K562 (cell line): ENCODE measurements around the gene HMGCL. TPM values are rescaled to one million over a fixed set of nuclear protein-coding genes. Genes with fewer than 3 reads are reported as not detected.
A peak's percentile ranks its signal among the peaks of the same experiment; 100 is the strongest.

ENCODE experiments used
- ATAC-seq: fragments of 200-7000 bp; cut with Tn5 transposase; 3 replicates; pipeline ENCODE4 v1.9.1; 2020; ENCODE audit warnings: moderate library complexity
- BruUV-seq: library from RNA; stranded (reverse); fragments of 400-500 nt; replicated peaks from 2 replicates; lab custom pipeline; 2021; lab: Mats Ljungman, UMichigan
- CTCF ChIA-PET: fragments of 300-600 bp; formaldehyde crosslinking; extraction: SDS; loops from one replicate; lab custom pipeline; 2021; ENCODE audit warnings: low intra/inter-chr PET ratio; lab: Yijun Ruan, JAX
- POLR2A ChIA-PET: fragments of 300-600, 350-650 bp; sonication (Branson Sonifier 250); formaldehyde crosslinking; extraction: SDS; loops from one replicate; lab custom pipeline; 2021; ENCODE audit warnings: antibody characterized with exemption, inconsistent platforms; lab: Yijun Ruan, JAX
- DNase-seq, 4 experiments: peaks; one replicate each; pipeline versions ENCODE4 v3.0.0 to v3.0.0-alpha.2; 2011 to 2018; ENCODE audit warnings: low spot score in 3 of 4, mixed read lengths in 3 of 4; ENCODE audit errors: extremely low read depth in 1 of 4
- FAIRE-seq: peaks from 2 replicates; lab custom pipeline; 2011; peaks lifted over from hg19 to GRCh38; lab: Jason Lieb, UNC
- H2AFZ ChIP-seq: 2 replicates; pipeline ENCODE4 v1.6.0; 2011; ENCODE audit warnings: low read depth, low read length, control low read depth, inconsistent platforms
- H3K27ac ChIP-seq: fragments of 200-600 bp; 3 replicates; pipeline ENCODE4 v1.8.0; 2011; ENCODE audit warnings: low read depth, mild to moderate bottlenecking, control low read depth, inconsistent platforms, low read length, moderate library complexity, mixed read lengths; ENCODE audit errors: extremely low read depth
- H3K27me3 ChIP-seq, 2 experiments: fragments of 300-600 bp in 1 of 2; 2 replicates in 1 of 2; 3 replicates in 1 of 2; pipeline versions ENCODE4 v1.6.0 to v1.8.0; 2011; ENCODE audit warnings: inconsistent platforms in 2 of 2, low read length in 2 of 2, mild to moderate bottlenecking in 1 of 2, mixed read lengths in 1 of 2, moderate library complexity in 1 of 2; ENCODE audit not compliant: control insufficient read depth in 2 of 2, insufficient read depth in 2 of 2
- H3K36me3 ChIP-seq: fragments of 300-600 bp; 3 replicates; pipeline ENCODE4 v1.8.0; 2011; ENCODE audit warnings: mild to moderate bottlenecking, low read length, inconsistent platforms; ENCODE audit not compliant: control insufficient read depth, insufficient read depth
- H3K4me1 ChIP-seq, 2 experiments: fragments of 200-600 bp in 1 of 2; replicated peaks in 1 of 2; 2 replicates in 1 of 2; 3 replicates in 1 of 2; pipeline versions ENCODE4 v1.5.1 to v1.8.0; 2011; ENCODE audit warnings: inconsistent platforms in 2 of 2, low read length in 2 of 2, mild to moderate bottlenecking in 1 of 2, mixed read lengths in 1 of 2, moderate library complexity in 1 of 2; ENCODE audit not compliant: control insufficient read depth in 2 of 2, insufficient read depth in 2 of 2
- H3K4me2 ChIP-seq: 2 replicates; pipeline ENCODE4 v1.6.1; 2011; ENCODE audit warnings: low read length, control low read depth, inconsistent platforms, mixed read lengths; ENCODE audit not compliant: insufficient read depth
- H3K4me3 ChIP-seq: fragments of 200-600 bp; sonication (generic), shearing (Covaris generic); 2 replicates; pipeline ENCODE4 v1.5.1; 2016; ENCODE audit warnings: control low read depth, inconsistent platforms
- H3K79me2 ChIP-seq: fragments of 200-600 bp; 3 replicates; pipeline ENCODE4 v1.8.0; 2011; ENCODE audit warnings: low read length, inconsistent platforms; ENCODE audit not compliant: control insufficient read depth, insufficient read depth
- H3K9ac ChIP-seq, 2 experiments: 2 replicates each; pipeline versions ENCODE4 v1.6.0 to v1.6.1; 2011; ENCODE audit warnings: low read depth in 2 of 2, low read length in 2 of 2, control low read depth in 1 of 2, inconsistent platforms in 1 of 2, mild to moderate bottlenecking in 1 of 2, mixed read lengths in 1 of 2; ENCODE audit not compliant: insufficient read depth in 1 of 2
- H3K9me1 ChIP-seq: one replicate; pipeline ENCODE4 v1.6.0; 2011; ENCODE audit warnings: inconsistent platforms, mild to moderate bottlenecking, low read length, moderate library complexity; ENCODE audit not compliant: control insufficient read depth, insufficient read depth
- H3K9me3 ChIP-seq: replicated peaks from 2 replicates; pipeline ENCODE4 v1.5.1; 2011; ENCODE audit warnings: low read depth, low read length, inconsistent platforms; ENCODE audit not compliant: control insufficient read depth, insufficient read depth
- H4K20me1 ChIP-seq: replicated peaks from 2 replicates; pipeline ENCODE4 v1.6.1; 2011; ENCODE audit warnings: low read length, inconsistent platforms, mixed read lengths; ENCODE audit not compliant: control insufficient read depth, insufficient read depth
- ATF1 ChIP-seq, 2 experiments: fragments of 450-650 bp in 1 of 2; IDR thresholded peaks; 2 replicates each; pipeline ENCODE4 v1.6.1; 2016; ENCODE audit warnings: missing compliant biosample characterization in 1 of 2, missing genetic modification characterization in 1 of 2
- BDP1 ChIP-seq: IDR thresholded peaks from 3 replicates; pipeline ENCODE4 v1.6.1; 2011; ENCODE audit not compliant: insufficient read length, insufficient read depth
- ETV5 ChIP-seq: sonication (generic); formaldehyde crosslinking; IDR thresholded peaks from 2 replicates; pipeline ENCODE4 v1.4.0; 2020; ENCODE audit warnings: low read depth, mild to moderate bottlenecking, missing genetic modification reagents
- EZH2 ChIP-seq: IDR thresholded peaks from 2 replicates; pipeline ENCODE4 v1.6.1; 2012; ENCODE audit warnings: low read depth, mild to moderate bottlenecking, inconsistent platforms, low read length, borderline replicate concordance
- FUS ChIP-seq: fragments of 200-400 bp; formaldehyde crosslinking; optimal IDR thresholded peaks from 2 replicates; pipeline ENCODE3; 2017; ENCODE audit warnings: low read depth, low read length
- GATAD2A ChIP-seq: fragments of 450-650 bp; IDR thresholded peaks from 2 replicates; pipeline ENCODE4 v1.6.1; 2017
- HDGF ChIP-seq: fragments of 450-650 bp; IDR thresholded peaks from 2 replicates; pipeline ENCODE4 v1.6.1; 2016
- HMBOX1 ChIP-seq: sonication (generic); IDR thresholded peaks from 2 replicates; pipeline ENCODE4 v1.6.1; 2016
- HMG20A ChIP-seq: fragments of 450-650 bp; formaldehyde crosslinking; conservative IDR thresholded peaks from 2 replicates; pipeline ENCODE4 v1.4.0; 2020; ENCODE audit warnings: mild to moderate bottlenecking, mixed read lengths
- NONO ChIP-seq, 2 experiments: fragments of 200-400 bp in 1 of 2; fragments of 450-650 bp in 1 of 2; formaldehyde crosslinking in 1 of 2; IDR thresholded peaks; 2 replicates each; pipeline ENCODE4 v1.6.1; 2017; ENCODE audit warnings: low read depth in 2 of 2, mild to moderate bottlenecking in 2 of 2, moderate library complexity in 2 of 2, low read length in 1 of 2
- NUFIP1 ChIP-seq: fragments of 450-650 bp; IDR thresholded peaks from 2 replicates; pipeline ENCODE4 v1.6.1; 2018; ENCODE audit not compliant: partially characterized antibody
- RBFOX2 ChIP-seq: fragments of 200-400 bp; formaldehyde crosslinking; IDR thresholded peaks from 2 replicates; pipeline ENCODE4 v1.6.1; 2017; ENCODE audit warnings: low read depth, mild to moderate bottlenecking, low read length, moderate library complexity
- TFAP4 ChIP-seq: sonication (generic); formaldehyde crosslinking; IDR thresholded peaks from 2 replicates; pipeline ENCODE4 v1.8.0; 2022; ENCODE audit warnings: missing genetic modification reagents, mild to moderate bottlenecking, moderate library complexity, borderline replicate concordance
- ZBTB8A ChIP-seq: fragments of 450-650 bp; IDR thresholded peaks from 2 replicates; pipeline ENCODE4 v1.6.1; 2018; ENCODE audit warnings: mild to moderate bottlenecking, moderate library complexity; ENCODE audit not compliant: partially characterized antibody
- ZNF77 ChIP-seq: fragments of 250-450 bp; sonication (Bioruptor Pico); IDR thresholded peaks from 2 replicates; pipeline ENCODE4 v1.5.0; 2020
- WGBS: fragments of 100-300 bp; shearing (Covaris generic); methylation state at CpG from one replicate; pipeline ENCODE4 v1.1.6; 2016; ENCODE audit warnings: low coverage, mixed read lengths; ENCODE audit not compliant: insufficient coverage; ENCODE audit errors: missing lambda C conversion rate; 5-methylcytosine and 5-hydroxymethylcytosine counted together
- in situ Hi-C: fragments of 300-500 bp; cut with MboI; formaldehyde crosslinking; loops from 4 replicates; pipeline ENCODE4 v1.15.0; 2018; ENCODE audit warnings: inconsistent platforms, mixed read lengths
- intact Hi-C: fragments of 100-400 bp; cut with micrococcal nuclease; formaldehyde crosslinking; loops from 2 replicates; pipeline ENCODE4 v1.14.2; 2022
- polyA plus RNA-seq, 8 experiments: library from polyadenylated mRNA; depleted of rRNA in 4 of 8; stranded (reverse) in 5 of 8; unstranded in 3 of 8; fragments of >200 nt; fragmentation: Nextera tagmentation in 2 of 8; fragmentation: Illumina TruSeq in 1 of 8; extraction: Ambion mirVana in 2 of 8; extraction: Trizol in 1 of 8; gene quantifications; 2 replicates each; pipeline versions ENCODE4 v1.2.1 to v1.2.3, GENCODE V29; 2011 to 2014; ENCODE audit warnings: inconsistent platforms in 1 of 8, missing spikeins in 1 of 8
- total RNA-seq, 7 experiments: library from RNA; depleted of rRNA in 6 of 7; stranded (reverse); fragments of >200 nt in 6 of 7; fragmentation: Illumina TruSeq in 2 of 7; extraction: Trizol in 2 of 7; gene quantifications; 2 replicates each; pipeline versions ENCODE4 v1.2.1 to v1.2.3, GENCODE V29; 2011 to 2021; ENCODE audit warnings: low replicate concordance in 1 of 7

The HMGCL gene
- total and polyA plus RNA-seq, 9 of the 15 experiments (the other 6 are each of a cell fraction or from before 2014, with no cell fraction given) = 18.0 to 82.2 (median 24.2) TPM

DNA sequence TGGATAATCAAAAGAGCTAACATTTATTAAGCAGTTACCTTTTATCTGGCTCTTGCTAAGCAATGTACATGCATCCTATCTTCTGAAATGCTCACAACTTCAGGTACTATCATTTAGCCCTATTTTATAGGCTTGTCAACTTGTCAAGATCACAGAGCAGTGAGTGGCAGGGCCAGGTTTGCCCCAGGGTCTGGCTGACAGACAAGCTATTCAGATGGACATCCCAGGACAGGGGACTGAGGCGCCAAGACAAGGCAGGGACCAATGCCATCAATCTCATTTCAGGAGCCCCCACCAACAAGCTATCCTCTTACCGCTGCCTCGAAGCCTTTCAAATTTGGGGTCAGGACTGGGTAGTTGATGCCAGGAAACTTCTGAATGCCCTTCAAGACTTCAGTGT lies 8.9 kb downstream of the HMGCL start:
- TF ChIP-seq ETV5 (CRISPR knock-in tag) (no peak), NUFIP1 (no peak), GATAD2A (no peak)
- in situ Hi-C loops = no loop called here
- no peak for DNase-seq

DNA sequence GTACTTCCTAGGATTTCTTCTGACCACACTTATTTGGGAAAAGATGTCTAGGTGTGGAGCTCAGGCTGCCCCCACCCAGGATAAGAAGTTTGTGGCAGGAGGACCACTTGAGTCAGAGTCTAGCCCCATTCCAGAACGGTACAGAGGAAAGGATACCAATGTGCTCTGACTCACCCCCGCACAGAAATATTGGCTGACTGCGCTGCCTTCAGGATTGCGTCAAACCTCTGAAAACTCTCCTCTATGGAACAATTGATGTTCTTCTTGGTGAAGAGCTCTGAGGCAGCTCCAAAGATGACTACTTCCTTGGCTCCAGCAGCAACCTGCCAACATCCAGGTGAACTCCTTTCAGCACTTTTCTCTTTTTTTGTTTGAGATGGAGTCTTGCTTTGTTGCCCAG lies 11.2 kb downstream of the HMGCL start:
- intact Hi-C loops = no loop called here

More for the DNA sequence above, 8.9 kb downstream of the HMGCL start:
- peaks cover 25% of the 10 kb centered on the region; the same call in 2 of the 3 replicates for H3K36me3 ChIP-seq
- H3K9me1 ChIP-seq = no peaks in the 10 kb centered on the region
- CTCF ChIA-PET = no interaction called here
- peak overlapping the region in 1 of 2 experiments; percentile 29; a peak in 1 of 4 replicates for H3K9ac ChIP-seq
- intact Hi-C loops = no loop called here
- no peak overlapping the region for H3K4me2 ChIP-seq
- H3K79me2 ChIP-seq = no peaks in the 10 kb centered on the region
- WGBS = 64% methylated on average over 3 of the region's 3 CpGs
- no peaks in the 10 kb centered on the region for H4K20me1 ChIP-seq
- H3K27me3 ChIP-seq = no peaks in the 10 kb centered on the region
- no peak overlapping the region for H2AFZ ChIP-seq
- POLR2A ChIA-PET = interaction anchor here (0.7 to 1.3 kb wide), 5 partner anchors 9 to 51 kb away, joined by 3 to 4 read pairs (median 3); partner anchors contain the start of gene HMGCL
- no peak overlapping the region for H3K4me3 ChIP-seq
- H3K4me1 ChIP-seq = no peaks in the 10 kb centered on the region; a peak in 1 of 5 replicates
- H3K27ac ChIP-seq = no peak overlapping the region
- H3K9me3 ChIP-seq = no peaks in the 10 kb centered on the region
- BruUV-seq = no TSS peak
- no peak for ATAC-seq
- FAIRE-seq = no peak

More for the DNA sequence above, 11.2 kb downstream of the HMGCL start:
- FAIRE-seq (no peak), DNase-seq (no peak), ATAC-seq (no peak)
- no peak overlapping the region for H3K4me2 ChIP-seq
- H3K79me2 ChIP-seq = no peaks in the 10 kb centered on the region
- no peak overlapping the region for H3K27ac ChIP-seq
- WGBS = 68% methylated on average over 4 of the region's 4 CpGs
- POLR2A ChIA-PET = interaction anchor here (0.7 to 2.1 kb wide), 3 partner anchors 10 to 16 kb away, joined by 3 to 10 read pairs (median 3); no protein-coding TSS in a partner anchor
- in situ Hi-C loops = no loop called here
- H3K4me1 ChIP-seq = peaks cover 0 to 6% of the 10 kb centered on the region in 2 experiments; a peak in 3 of 5 replicates
- H3K4me3 ChIP-seq = no peak overlapping the region
- no peaks in the 10 kb centered on the region for H4K20me1 ChIP-seq
- no peak for TF ChIP-seq HMG20A
- no peak for TF ChIP-seq HDGF
- no peak for TF ChIP-seq RBFOX2
- TF ChIP-seq BDP1 = no peak
- TF ChIP-seq ZBTB8A = no peak
- no peak for TF ChIP-seq FUS
- no peak for TF ChIP-seq ATF1 (CRISPR knock-in tag; IDR thresholded peaks at IDR 0.05)
- TF ChIP-seq ATF1 (tag; IDR thresholded peaks at IDR 0.05) = no peak
- TF ChIP-seq EZH2 = no peak
- TF ChIP-seq HMBOX1 = no peak
- TF ChIP-seq NONO (IDR thresholded peaks at IDR 0.05; ENCODE audit: low read depth in 2 of 2, low read length in 1 of 2) = no peak
- no peak for TF ChIP-seq ZNF77 (CRISPR knock-in tag)
- no peak for TF ChIP-seq TFAP4 (CRISPR knock-in tag)
- peaks cover 25% of the 10 kb centered on the region; the same call in 2 of the 3 replicates for H3K36me3 ChIP-seq
- no peak overlapping the region for H2AFZ ChIP-seq
- H3K27me3 ChIP-seq = no peaks in the 10 kb centered on the region
- CTCF ChIA-PET = no interaction called here
- no peak overlapping the region for H3K9ac ChIP-seq
- BruUV-seq = no TSS peak
- H3K9me3 ChIP-seq = no peaks in the 10 kb centered on the region
- H3K9me1 ChIP-seq = no peaks in the 10 kb centered on the region
